ENCODE results near the gene HEG1. TPM values are rescaled to one million over a fixed set of nuclear protein-coding genes. Genes with fewer than 3 reads are reported as not detected.

The HEG1 gene
- total RNA-seq (100 to 1,000 TPM; 130 to 193 (median 151) TPM), polyA plus RNA-seq (42.3 TPM)
- long read RNA-seq, donor 1, full-length matches to known transcripts: 2 of 124 reads
- long read RNA-seq, donor 1, partial matches to known transcripts: 38 of 124 reads
- long read RNA-seq, donor 1, other reads (novel, unspliced or antisense): 84 of 124 reads
- long read RNA-seq, donor 2, partial matches to known transcripts: 2 of 21 reads
- long read RNA-seq, donor 2, other reads (novel, unspliced or antisense): 19 of 21 reads
- long read RNA-seq, donor 3, partial matches to known transcripts: 65 of 142 reads
- long read RNA-seq, donor 3, other reads (novel, unspliced or antisense): 77 of 142 reads
- long read RNA-seq, donor 4, full-length matches to known transcripts: 2 of 26 reads
- long read RNA-seq, donor 4, partial matches to known transcripts: 6 of 26 reads
- long read RNA-seq, donor 4, other reads (novel, unspliced or antisense): 18 of 26 reads

GRCh38 chr3:125055913-125056745 is at the start of gene HEG1:
HEG1 (minus strand) TSS chr3:125055997; CDS start chr3:125055890, 107 bp downstream.
- Histone ChIP-seq H3K9me3 (ENCODE audit: control insufficient read depth, low read length) (no peaks in the 10 kb centered on the region), H3K27ac (ENCODE audit: low read length) (peak within 1 kb of the TSS; percentile 97), H3K4me3 (ENCODE audit: low read length) (peak within 1 kb of the TSS; percentile 99), H3K4me1 (ENCODE audit: control insufficient read depth, insufficient read depth, low read length) (peaks cover 36% of the 10 kb centered on the region), H3K27me3 (ENCODE audit: control insufficient read depth, insufficient read depth) (no peaks in the 10 kb centered on the region)
- WGBS: 1% methylated on average over 67 of the region's 67 CpGs
- intact Hi-C loops (cut with DNase I): loop anchor here in 2 of 4 donors (5.0 to 10.0 kb wide), 2 partner anchors 86 to 89 kb away; no protein-coding TSS in a partner anchor
- ATAC-seq (peak; percentile 93 to 94), DNase-seq (peak; percentile 95 to 98 (median 98))

GRCh38 chr3:125105116-125105515 is 49.3 kb upstream of the HEG1 start:
- Histone ChIP-seq H3K4me3 (ENCODE audit: low read length) (no peak overlapping the region), H3K9me3 (ENCODE audit: control insufficient read depth, low read length) (no peaks in the 10 kb centered on the region), H3K27me3 (ENCODE audit: control insufficient read depth, insufficient read depth) (no peaks in the 10 kb centered on the region), H3K27ac (ENCODE audit: low read length) (no peak overlapping the region), H3K4me1 (ENCODE audit: control insufficient read depth, insufficient read depth, low read length) (no peaks in the 10 kb centered on the region)
- 78% methylated on average over 1 of the region's 1 CpG for WGBS
- DNase-seq (no peak), ATAC-seq (no peak)
- intact Hi-C loops (cut with DNase I): no loop called here

GRCh38 chr3:125104639-125105038 is 48.8 kb upstream of the HEG1 start:
- DNase-seq (no peak), ATAC-seq (no peak)
- intact Hi-C loops (cut with DNase I): no loop called here
- whole genome bisulfite sequencing: 95% methylated on average over 1 of the region's 1 CpG
- no peak overlapping the region for H3K4me3 ChIP-seq (ENCODE audit: low read length)
- no peaks in the 10 kb centered on the region for H3K27me3 ChIP-seq (ENCODE audit: control insufficient read depth, insufficient read depth)
- no peaks in the 10 kb centered on the region for H3K4me1 ChIP-seq (ENCODE audit: control insufficient read depth, insufficient read depth, low read length)
- no peaks in the 10 kb centered on the region for H3K9me3 ChIP-seq (ENCODE audit: control insufficient read depth, low read length)
- no peak overlapping the region for H3K27ac ChIP-seq (ENCODE audit: low read length)

- H3K27me3 ChIP-seq (ENCODE audit: control insufficient read depth, insufficient read depth): no peaks in the 10 kb centered on the region
- ATAC-seq (no peak), DNase-seq (no peak)
- WGBS: 95% methylated on average over 1 of the region's 1 CpG
- H3K4me1 ChIP-seq (ENCODE audit: control insufficient read depth, insufficient read depth, low read length): no peaks in the 10 kb centered on the region
- intact Hi-C loops (cut with DNase I): no loop called here
- no peaks in the 10 kb centered on the region for H3K9me3 ChIP-seq (ENCODE audit: control insufficient read depth, low read length)
- H3K27ac ChIP-seq (ENCODE audit: low read length): no peak overlapping the region
- H3K4me3 ChIP-seq (ENCODE audit: low read length): no peak overlapping the region
Measured at GRCh38 chr3:125103406-125103805, 47.6 kb upstream of the HEG1 start.

- Histone ChIP-seq H3K4me1 (ENCODE audit: control insufficient read depth, insufficient read depth, low read length) (no peaks in the 10 kb centered on the region), H3K4me3 (ENCODE audit: low read length) (no peak overlapping the region), H3K9me3 (ENCODE audit: control insufficient read depth, low read length) (no peaks in the 10 kb centered on the region), H3K27me3 (ENCODE audit: control insufficient read depth, insufficient read depth) (no peaks in the 10 kb centered on the region), H3K27ac (ENCODE audit: low read length) (no peak overlapping the region)
- WGBS: 75% methylated on average over 6 of the region's 6 CpGs
- no peak for ATAC-seq
- intact Hi-C loops (cut with DNase I): no loop called here
- no peak for DNase-seq
Measured at GRCh38 chr3:125102470-125102869, 46.7 kb upstream of the HEG1 start.

GRCh38 chr3:125098611-125099291 is 43.0 kb upstream of the HEG1 start:
- no peaks in the 10 kb centered on the region for H3K27me3 ChIP-seq (ENCODE audit: control insufficient read depth, insufficient read depth)
- intact Hi-C loops (cut with DNase I): no loop called here
- no peak for ATAC-seq

GRCh38 chr3:125090649-125091048 is 34.9 kb upstream of the HEG1 start:
- peaks cover 2% of the 10 kb centered on the region for H3K9me3 ChIP-seq (ENCODE audit: control insufficient read depth, low read length)
- ATAC-seq: no peak
- intact Hi-C loops (cut with DNase I): no loop called here
- H3K27me3 ChIP-seq (ENCODE audit: control insufficient read depth, insufficient read depth): no peaks in the 10 kb centered on the region
- no peak for DNase-seq
- no peaks in the 10 kb centered on the region for H3K4me1 ChIP-seq (ENCODE audit: control insufficient read depth, insufficient read depth, low read length)
- H3K4me3 ChIP-seq (ENCODE audit: low read length): no peak overlapping the region
- no peak overlapping the region for H3K27ac ChIP-seq (ENCODE audit: low read length)

More at GRCh38 chr3:125098611-125099291, 43.0 kb upstream of the HEG1 start:
- no peak overlapping the region for H3K27ac ChIP-seq (ENCODE audit: low read length)
- H3K4me3 ChIP-seq (ENCODE audit: low read length): no peak overlapping the region
- no peak for DNase-seq
- peaks cover 2% of the 10 kb centered on the region for H3K9me3 ChIP-seq (ENCODE audit: control insufficient read depth, low read length)
- WGBS: 91% methylated on average over 4 of the region's 4 CpGs
- H3K4me1 ChIP-seq (ENCODE audit: control insufficient read depth, insufficient read depth, low read length): no peaks in the 10 kb centered on the region

GRCh38 chr3:125087768-125088391 is 32.1 kb upstream of the HEG1 start:
- H3K27ac ChIP-seq (ENCODE audit: low read length): peak overlapping the region; percentile 36
- intact Hi-C loops (cut with DNase I): no loop called here
- peak; percentile 11 to 51 for ATAC-seq
- H3K4me1 ChIP-seq (ENCODE audit: control insufficient read depth, insufficient read depth, low read length): no peaks in the 10 kb centered on the region
- H3K9me3 ChIP-seq (ENCODE audit: control insufficient read depth, low read length): no peaks in the 10 kb centered on the region
- 56% methylated on average over 6 of the region's 6 CpGs for WGBS
- no peaks in the 10 kb centered on the region for H3K27me3 ChIP-seq (ENCODE audit: control insufficient read depth, insufficient read depth)
- no peak overlapping the region for H3K4me3 ChIP-seq (ENCODE audit: low read length)
- no peak for DNase-seq

- DNase-seq (no peak), ATAC-seq (no peak)
- no peak overlapping the region for H3K4me3 ChIP-seq (ENCODE audit: low read length)
- intact Hi-C loops (cut with DNase I): no loop called here
- H3K27ac ChIP-seq (ENCODE audit: low read length): no peak overlapping the region
- no peaks in the 10 kb centered on the region for H3K27me3 ChIP-seq (ENCODE audit: control insufficient read depth, insufficient read depth)
- no peaks in the 10 kb centered on the region for H3K9me3 ChIP-seq (ENCODE audit: control insufficient read depth, low read length)
- no peaks in the 10 kb centered on the region for H3K4me1 ChIP-seq (ENCODE audit: control insufficient read depth, insufficient read depth, low read length)
Measured at GRCh38 chr3:125085166-125085565, 29.4 kb upstream of the HEG1 start.

- DNase-seq (no peak), ATAC-seq (no peak)
- H3K27me3 ChIP-seq (ENCODE audit: control insufficient read depth, insufficient read depth): no peaks in the 10 kb centered on the region
- intact Hi-C loops (cut with DNase I): no loop called here
- H3K9me3 ChIP-seq (ENCODE audit: control insufficient read depth, low read length): no peaks in the 10 kb centered on the region
- WGBS: 82% methylated on average over 10 of the region's 10 CpGs
- H3K4me3 ChIP-seq (ENCODE audit: low read length): no peak overlapping the region
- H3K27ac ChIP-seq (ENCODE audit: low read length): no peak overlapping the region
- H3K4me1 ChIP-seq (ENCODE audit: control insufficient read depth, insufficient read depth, low read length): no peaks in the 10 kb centered on the region
Measured at GRCh38 chr3:125083776-125084175, 28.0 kb upstream of the HEG1 start.

All from right cardiac atrium (tissue), 5 donors.